Panc1 (cell line): Measurements from ENCODE around the gene SF3A2. TPM values are rescaled to one million over a fixed set of nuclear protein-coding genes. Genes with fewer than 3 reads are reported as not detected.

Source experiments
- ATAC-seq: fragments of 200-7000 bp; cut with Tn5 transposase; 2 replicates; pipeline ENCODE4 v1.9.1; 2020; ENCODE audit warnings: mild to moderate bottlenecking, moderate library complexity
- BruUV-seq: library from RNA; stranded (reverse); fragments of 400-500 nt; replicated peaks from 2 replicates; lab custom pipeline; 2021; lab: Mats Ljungman, UMichigan
- CTCF ChIA-PET: fragments of 300-600 bp; sonication (Branson Sonifier 250); formaldehyde crosslinking; loops from one replicate; lab custom pipeline; 2022; ENCODE audit warnings: antibody characterized with exemption; lab: Charles Lee
- POLR2A ChIA-PET: fragments of 300-600 bp; sonication (Branson Sonifier 250); formaldehyde crosslinking; loops from one replicate; lab custom pipeline; 2022; ENCODE audit warnings: antibody characterized with exemption; lab: Charles Lee
- DNase-seq: peaks from one replicate; pipeline ENCODE4 v3.0.0-alpha.2; 2010; ENCODE audit warnings: low read depth, low spot score
- H3K27ac ChIP-seq: 2 replicates; pipeline ENCODE4 v1.5.1; 2011; ENCODE audit warnings: mild to moderate bottlenecking, low read length, inconsistent platforms
- H3K27me3 ChIP-seq: fragments of 200-500 bp; sonication (Bioruptor generic); 2 replicates; pipeline ENCODE4 v1.6.0; 2014; ENCODE audit warnings: low read length, inconsistent platforms; ENCODE audit not compliant: control insufficient read depth, insufficient read depth
- H3K36me3 ChIP-seq: fragments of 200-500 bp; sonication (Bioruptor generic); 2 replicates; pipeline ENCODE4 v1.5.1; 2014; ENCODE audit warnings: inconsistent platforms, mild to moderate bottlenecking, low read length, moderate library complexity; ENCODE audit not compliant: control insufficient read depth, insufficient read depth
- H3K4me1 ChIP-seq: 2 replicates; pipeline ENCODE4 v1.5.1; 2011; ENCODE audit warnings: inconsistent platforms, mild to moderate bottlenecking, low read length, moderate library complexity; ENCODE audit not compliant: control insufficient read depth, insufficient read depth
- H3K4me3 ChIP-seq, 2 experiments: 2 replicates each; pipeline ENCODE4 v1.5.1; 2011 to 2012; ENCODE audit warnings: low read depth in 2 of 2, low read length in 2 of 2, mild to moderate bottlenecking in 2 of 2, inconsistent platforms in 1 of 2, moderate library complexity in 1 of 2
- H3K9me3 ChIP-seq: fragments of 200-500 bp; sonication (Bioruptor generic); 2 replicates; pipeline ENCODE4 v1.5.1; 2014; ENCODE audit warnings: low read depth, mild to moderate bottlenecking, inconsistent platforms, low read length, moderate library complexity; ENCODE audit not compliant: control insufficient read depth, insufficient read depth
- POLR2AphosphoS5 ChIP-seq: IDR thresholded peaks from 2 replicates; pipeline ENCODE4 v1.6.1; 2012; ENCODE audit warnings: mild to moderate bottlenecking, low read depth, low read length, moderate library complexity
- REST ChIP-seq, 2 experiments: IDR thresholded peaks; 2 replicates each; pipeline ENCODE4 v1.6.1; 2011 to 2012; ENCODE audit warnings: low read depth in 2 of 2, control low read depth in 1 of 2, low read length in 1 of 2, mild to moderate bottlenecking in 1 of 2, moderate library complexity in 1 of 2; ENCODE audit not compliant: insufficient read depth in 1 of 2
- SIN3A ChIP-seq: IDR thresholded peaks from 2 replicates; pipeline ENCODE4 v1.6.1; 2012; ENCODE audit warnings: low read depth, mild to moderate bottlenecking, low read length, moderate library complexity, borderline replicate concordance; ENCODE audit not compliant: insufficient read depth
- TCF7L2 ChIP-seq: IDR thresholded peaks from 2 replicates; pipeline ENCODE4 v1.6.1; 2011; ENCODE audit warnings: mild to moderate bottlenecking, low read depth, low read length, inconsistent platforms
- in situ Hi-C: cut with HindIII; loops from 2 replicates; pipeline ENCODE4 v1.10.0; 2016; ENCODE audit warnings: low sequenced_read_pairs, low pct_unique_long_range_greater_than_20kb
- intact Hi-C: fragments of 100-400 bp; cut with micrococcal nuclease; formaldehyde crosslinking; loops from one replicate; pipeline ENCODE4 v1.10.0; 2022; ENCODE audit not compliant: unreplicated experiment
- total RNA-seq: library from RNA; stranded (reverse); gene quantifications from one replicate; pipeline ENCODE4 v1.2.1, GENCODE V29; 2021; ENCODE audit not compliant: unreplicated experiment
- TF ChIP-seq, protein P1 (sequence below): fragments of 450-650 bp; IDR thresholded peaks from 2 replicates; pipeline ENCODE4 v1.5.1; 2017; ENCODE audit warnings: mild to moderate bottlenecking

SF3A2 gene
- total RNA-seq, 1 experiment from 2014 or later, result 103 TPM

DNA sequence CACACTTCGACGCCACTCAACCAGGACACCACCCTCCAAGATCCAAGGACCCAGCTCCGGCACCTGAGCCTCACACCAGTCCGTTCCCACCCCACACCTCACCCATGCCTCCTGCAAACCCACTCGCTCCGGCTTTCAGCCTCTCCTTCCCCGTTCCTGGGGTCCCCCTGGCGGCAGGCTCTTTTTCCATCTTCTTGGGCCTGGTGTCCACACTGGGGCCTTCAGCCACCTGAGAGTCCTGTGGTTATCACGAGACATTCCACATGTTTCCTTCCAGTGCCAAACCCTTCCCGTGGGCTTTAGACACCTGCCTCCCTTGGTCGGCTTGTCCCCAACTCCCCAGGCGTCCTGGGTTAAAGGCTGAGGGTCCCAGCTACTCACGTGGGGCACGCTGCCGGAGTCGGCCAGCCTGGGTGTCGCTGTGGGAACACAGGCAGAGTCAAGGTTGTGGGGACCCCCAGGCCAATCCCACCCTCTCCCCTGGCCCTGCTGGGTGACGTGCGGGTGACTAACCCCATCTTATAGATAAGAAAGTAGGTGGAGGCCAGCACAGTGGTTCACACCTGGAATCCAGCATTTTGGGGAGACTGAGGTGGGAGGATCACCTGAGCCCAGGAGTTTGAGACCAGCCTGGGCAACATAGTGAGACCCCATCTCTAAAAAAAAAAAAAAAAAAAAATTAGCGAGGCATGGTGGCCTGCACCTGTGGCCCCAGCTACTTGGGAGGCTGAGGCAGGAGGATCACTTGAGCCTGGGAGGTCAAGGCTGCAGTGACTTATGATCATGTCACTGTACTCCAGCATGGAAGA, 17.6 kb downstream of the SF3A2 start:
- ATAC-seq, result no peak
- in situ Hi-C loops, result no loop called here
- intact Hi-C loops, result no loop called here
- Histone ChIP-seq H3K9me3 (no peaks in the 10 kb centered on the region), H3K4me3 (no peak overlapping the region), H3K27me3 (no peaks in the 10 kb centered on the region), H3K36me3 (no peaks in the 10 kb centered on the region), H3K4me1 (no peaks in the 10 kb centered on the region), H3K27ac (no peak overlapping the region)
- no peak for DNase-seq
- TF ChIP-seq SIN3A (no peak), POLR2AphosphoS5 (no peak), REST (IDR thresholded peaks at IDR 0.05; ENCODE audit: insufficient read depth in 1 of 2, low read depth in 2 of 2, low read length in 1 of 2) (no peak), TCF7L2 (no peak)
- TF ChIP-seq, protein P1, sequence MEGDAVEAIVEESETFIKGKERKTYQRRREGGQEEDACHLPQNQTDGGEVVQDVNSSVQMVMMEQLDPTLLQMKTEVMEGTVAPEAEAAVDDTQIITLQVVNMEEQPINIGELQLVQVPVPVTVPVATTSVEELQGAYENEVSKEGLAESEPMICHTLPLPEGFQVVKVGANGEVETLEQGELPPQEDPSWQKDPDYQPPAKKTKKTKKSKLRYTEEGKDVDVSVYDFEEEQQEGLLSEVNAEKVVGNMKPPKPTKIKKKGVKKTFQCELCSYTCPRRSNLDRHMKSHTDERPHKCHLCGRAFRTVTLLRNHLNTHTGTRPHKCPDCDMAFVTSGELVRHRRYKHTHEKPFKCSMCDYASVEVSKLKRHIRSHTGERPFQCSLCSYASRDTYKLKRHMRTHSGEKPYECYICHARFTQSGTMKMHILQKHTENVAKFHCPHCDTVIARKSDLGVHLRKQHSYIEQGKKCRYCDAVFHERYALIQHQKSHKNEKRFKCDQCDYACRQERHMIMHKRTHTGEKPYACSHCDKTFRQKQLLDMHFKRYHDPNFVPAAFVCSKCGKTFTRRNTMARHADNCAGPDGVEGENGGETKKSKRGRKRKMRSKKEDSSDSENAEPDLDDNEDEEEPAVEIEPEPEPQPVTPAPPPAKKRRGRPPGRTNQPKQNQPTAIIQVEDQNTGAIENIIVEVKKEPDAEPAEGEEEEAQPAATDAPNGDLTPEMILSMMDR, result no peak; the same call in 1 of the 2 replicates
- BruUV-seq, result no TSS peak
- CTCF ChIA-PET, result no interaction called here
- POLR2A ChIA-PET, result no interaction called here

- no peaks in the 10 kb centered on the region for H3K9me3 ChIP-seq
- intact Hi-C loops, result no loop called here
- no peak overlapping the region for H3K4me3 ChIP-seq
- no peak for DNase-seq
- in situ Hi-C loops, result no loop called here
- TF ChIP-seq REST (IDR thresholded peaks at IDR 0.05; ENCODE audit: insufficient read depth in 1 of 2, low read depth in 2 of 2, low read length in 1 of 2) (no peak), TCF7L2 (no peak), POLR2AphosphoS5 (no peak)
- TF ChIP-seq, protein P1, result no peak
- H3K4me1 ChIP-seq, result no peaks in the 10 kb centered on the region
- no peak for ATAC-seq
- no TSS peak for BruUV-seq
- H3K27ac ChIP-seq, result no peak overlapping the region
- ChIA-PET CTCF (no interaction called here), POLR2A (no interaction called here)
- no peaks in the 10 kb centered on the region for H3K27me3 ChIP-seq
- H3K36me3 ChIP-seq, result no peaks in the 10 kb centered on the region
These were observed 18.7 kb downstream of the SF3A2 start for GRCh38 chr19:2255112-2255845.
